ENCODE results near the gene AKNA.
A peak's percentile ranks its signal among the peaks of the same experiment; 100 is the strongest.

AKNA gene

DNA sequence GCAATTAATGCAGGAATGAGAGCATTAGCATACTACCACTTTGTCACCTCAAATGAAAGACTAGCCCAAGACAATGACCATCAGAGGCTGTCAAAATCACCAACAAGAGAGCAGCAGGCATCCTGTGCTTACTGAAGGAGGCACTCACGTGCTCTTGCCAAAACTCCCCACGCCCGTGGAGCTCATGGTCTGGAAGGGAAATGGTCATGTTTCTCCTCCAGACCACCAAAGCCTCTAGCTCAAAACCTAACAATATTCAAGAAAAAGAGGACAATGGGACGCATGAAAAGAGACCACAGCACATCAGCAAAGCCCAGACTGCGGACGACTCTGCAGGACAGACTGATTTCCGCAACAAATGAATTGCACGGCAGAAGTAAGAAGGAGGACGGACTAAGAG, 12.8 kb downstream of the AKNA start:
- DNase-seq (ENCODE audit: low read depth), result no peak

- no peak for DNase-seq (ENCODE audit: low read depth)
Measured at GRCh38 chr9:114373960-114374730, 13.6 kb downstream of the AKNA start.

DNA sequence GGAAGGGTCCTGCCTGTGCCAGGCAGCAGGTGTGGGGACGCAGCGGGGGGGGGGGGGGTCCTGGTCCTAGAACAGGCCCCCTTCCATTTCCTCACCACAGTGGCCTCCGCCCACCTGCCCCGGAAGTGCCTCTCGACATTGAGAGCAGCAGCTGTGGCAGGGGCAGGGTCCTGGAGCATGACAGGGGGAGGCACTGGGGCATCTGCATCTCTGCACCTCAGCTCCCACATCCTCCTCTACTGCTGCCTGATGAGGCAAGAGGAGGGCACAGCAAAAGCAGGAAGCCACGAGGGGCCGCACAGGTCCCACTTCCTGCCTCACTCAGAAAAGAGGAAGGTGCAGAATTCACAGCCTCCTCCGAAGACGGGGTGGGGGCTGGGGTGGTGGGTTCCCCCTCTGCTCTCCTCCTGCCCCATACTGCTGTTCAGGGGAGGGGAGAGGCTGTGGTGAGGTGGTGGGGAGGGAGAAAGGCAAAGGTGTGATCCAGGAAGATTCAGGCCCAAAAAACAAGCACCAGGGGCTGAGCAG, 14.8 kb downstream of the AKNA start:
- DNase-seq (ENCODE audit: low read depth), result no peak

DNA sequence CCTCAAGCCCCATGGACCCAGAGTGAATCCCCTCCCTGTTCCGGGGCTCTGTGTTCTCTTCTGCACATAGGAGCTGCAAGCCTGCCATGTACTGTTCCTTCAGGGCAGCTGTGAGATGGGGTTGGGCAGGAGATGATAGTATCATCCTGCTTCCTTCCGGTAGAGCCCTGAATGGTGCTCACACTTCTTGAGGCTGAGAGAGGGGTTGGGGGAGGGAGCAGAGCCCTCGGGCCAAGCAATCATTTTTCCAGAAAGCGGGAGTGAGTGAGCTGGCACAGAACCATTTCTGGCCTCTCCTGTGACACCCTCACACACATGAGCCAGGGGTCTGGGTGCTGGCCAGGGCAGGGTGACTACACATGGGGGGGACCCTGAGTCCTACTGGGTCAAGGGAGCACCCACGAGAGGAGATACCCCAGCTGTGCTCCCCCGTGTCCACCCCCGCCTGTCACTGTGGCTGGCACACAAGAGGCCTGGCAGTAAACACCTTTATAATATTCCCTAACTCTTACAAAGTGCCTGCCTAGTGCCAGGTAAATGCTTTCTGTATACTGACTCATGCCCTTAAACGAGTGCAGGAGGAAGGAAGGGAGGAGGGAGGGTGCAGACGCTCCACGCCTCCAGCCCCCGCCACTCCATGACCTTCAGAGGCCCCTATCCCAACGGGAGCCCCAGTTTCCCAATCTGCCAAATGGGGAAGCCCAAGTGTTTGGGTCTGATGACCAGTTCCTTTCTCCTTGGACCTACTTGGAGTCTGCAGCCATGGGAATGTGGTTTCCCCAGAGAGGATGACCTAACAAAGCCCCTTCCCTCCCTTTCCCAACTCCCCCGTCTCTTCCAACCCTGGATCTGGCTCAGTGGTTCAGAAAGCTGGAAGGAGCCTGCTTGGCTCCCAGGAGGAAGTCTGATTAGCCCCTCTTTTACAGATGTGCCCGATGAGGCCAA, 15.5 kb downstream of the AKNA start:
- DNase-seq (ENCODE audit: low read depth), result no peak

DNA sequence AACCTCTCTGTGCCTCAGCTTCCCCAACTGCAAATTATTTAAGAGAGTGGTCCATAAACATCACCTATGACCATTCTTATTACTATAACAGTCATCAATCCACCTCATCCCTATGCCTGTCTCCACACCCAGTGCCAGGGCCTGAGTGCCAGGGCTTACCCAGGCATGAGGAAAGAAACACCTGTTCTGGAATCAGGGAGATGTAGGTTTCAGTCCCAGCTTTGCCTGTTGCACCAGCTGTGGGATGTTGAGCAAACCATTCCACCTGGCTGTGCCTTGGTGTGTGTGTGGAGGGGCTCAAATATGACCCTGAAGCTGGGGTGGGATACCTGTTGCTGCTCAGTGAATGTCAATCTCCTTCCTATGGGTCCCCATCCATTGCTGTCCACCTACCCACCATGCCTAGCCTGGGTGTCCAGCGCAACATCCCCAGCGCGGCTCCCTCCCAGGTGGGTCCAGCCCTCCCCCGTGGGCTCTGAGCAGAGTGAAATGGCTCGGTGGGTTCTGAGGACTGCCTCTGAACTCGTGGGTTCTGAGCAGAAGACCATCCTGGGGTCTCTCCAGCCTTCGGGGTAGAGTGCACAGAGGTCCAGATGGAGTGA, 16.3 kb downstream of the AKNA start:
- DNase-seq (ENCODE audit: low read depth), result no peak

- DNase-seq (ENCODE audit: low read depth), result no peak
Measured at GRCh38 chr9:114370968-114371320, 16.8 kb downstream of the AKNA start.

DNA sequence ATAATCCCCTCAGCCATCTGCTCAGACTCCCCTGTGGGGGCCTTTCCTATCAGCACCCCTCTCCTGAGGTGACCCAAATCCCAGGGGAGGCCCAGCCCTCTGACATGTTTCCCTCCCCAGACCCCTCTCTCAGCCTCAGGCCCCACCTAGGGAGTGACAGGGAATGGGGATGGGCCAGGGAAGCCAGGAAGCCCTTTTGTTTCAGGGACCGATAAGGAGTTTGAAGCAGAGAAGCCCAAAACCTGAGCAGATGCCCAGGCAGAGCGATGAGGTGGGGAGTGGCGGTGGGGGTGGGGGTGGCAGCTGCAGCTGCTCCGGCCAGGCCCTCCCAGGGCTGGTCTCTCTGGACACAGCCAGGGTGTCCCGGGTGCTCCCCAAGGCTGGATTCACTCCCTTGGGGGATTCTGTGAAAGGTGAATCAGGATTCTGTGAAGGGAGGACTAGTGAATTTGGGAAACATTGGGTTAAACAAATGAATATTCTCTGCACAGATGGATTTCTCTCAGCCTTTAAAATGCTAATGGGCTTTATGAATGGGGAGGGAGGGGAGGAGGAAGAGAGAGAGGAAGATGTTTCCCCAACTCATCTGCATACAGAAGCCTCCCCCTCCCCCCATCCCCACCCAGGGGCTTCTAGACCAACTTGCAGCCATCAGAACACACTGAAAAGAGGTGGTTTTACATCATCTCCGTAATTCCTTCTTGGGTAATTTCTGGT, 17.4 kb downstream of the AKNA start:
- no peak for DNase-seq (ENCODE audit: low read depth)

- DNase-seq (ENCODE audit: low read depth), result no peak
Measured at GRCh38 chr9:114369216-114370130, 18.3 kb downstream of the AKNA start.

DNA sequence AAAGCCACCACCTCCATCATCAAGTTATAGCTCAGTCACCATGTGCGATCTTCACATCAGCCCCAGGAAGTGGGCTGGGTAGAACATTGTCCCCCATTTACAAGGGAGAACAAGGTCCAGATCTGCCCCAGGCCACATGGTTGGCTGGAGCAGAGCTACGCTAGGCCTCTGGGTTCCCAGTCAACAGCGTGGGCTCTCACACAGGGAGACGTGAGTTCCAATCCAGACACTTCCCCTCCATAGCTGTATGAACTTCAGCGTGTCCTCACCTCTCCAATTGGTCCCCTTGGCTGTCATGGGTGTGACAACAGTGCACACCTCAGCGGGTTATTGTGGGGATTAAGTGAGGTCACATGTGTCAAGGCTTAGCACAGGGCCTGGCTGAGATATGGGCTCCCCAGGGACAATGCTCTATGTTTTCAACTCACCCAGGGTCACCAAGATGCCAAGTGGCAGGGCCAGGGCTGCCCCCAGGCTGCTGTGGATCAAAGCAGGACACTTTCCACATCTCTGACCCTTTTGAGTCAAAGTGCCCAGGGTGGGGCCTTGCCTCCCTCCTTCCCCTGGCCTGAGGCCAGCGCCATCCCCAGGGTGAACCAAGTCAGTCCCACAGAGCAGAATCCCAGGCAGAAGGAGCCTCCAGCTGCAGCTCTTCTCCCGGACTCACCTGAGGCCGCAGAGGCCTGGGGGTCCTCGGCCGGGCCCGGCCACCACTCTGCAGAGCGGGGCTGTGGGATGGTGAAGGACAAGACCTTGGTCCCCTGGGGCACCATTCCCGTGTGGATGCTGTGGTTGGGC, 19.8 kb downstream of the AKNA start:
- no peak for DNase-seq (ENCODE audit: low read depth)

DNA sequence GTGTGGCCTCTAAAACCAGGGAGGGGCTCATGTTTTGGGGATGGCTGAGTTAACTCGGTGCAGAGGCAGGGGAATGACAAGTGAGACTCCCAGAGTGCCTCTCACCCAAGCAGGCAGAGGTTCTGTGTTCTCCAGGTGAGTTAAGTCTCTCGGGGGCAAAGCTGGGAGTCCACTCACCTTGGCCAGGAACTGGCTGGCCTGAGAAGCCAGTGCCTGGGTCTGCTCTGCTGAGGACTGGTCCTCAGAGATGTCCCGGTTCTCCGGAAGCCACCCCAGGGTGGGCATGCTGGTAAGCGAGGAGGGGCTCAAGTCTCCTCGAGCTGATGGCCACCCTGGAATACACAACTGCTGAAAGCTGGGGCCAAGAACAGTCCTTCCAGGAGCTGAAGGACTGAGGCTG, 20.4 kb downstream of the AKNA start:
- no peak for DNase-seq (ENCODE audit: low read depth)

DNA sequence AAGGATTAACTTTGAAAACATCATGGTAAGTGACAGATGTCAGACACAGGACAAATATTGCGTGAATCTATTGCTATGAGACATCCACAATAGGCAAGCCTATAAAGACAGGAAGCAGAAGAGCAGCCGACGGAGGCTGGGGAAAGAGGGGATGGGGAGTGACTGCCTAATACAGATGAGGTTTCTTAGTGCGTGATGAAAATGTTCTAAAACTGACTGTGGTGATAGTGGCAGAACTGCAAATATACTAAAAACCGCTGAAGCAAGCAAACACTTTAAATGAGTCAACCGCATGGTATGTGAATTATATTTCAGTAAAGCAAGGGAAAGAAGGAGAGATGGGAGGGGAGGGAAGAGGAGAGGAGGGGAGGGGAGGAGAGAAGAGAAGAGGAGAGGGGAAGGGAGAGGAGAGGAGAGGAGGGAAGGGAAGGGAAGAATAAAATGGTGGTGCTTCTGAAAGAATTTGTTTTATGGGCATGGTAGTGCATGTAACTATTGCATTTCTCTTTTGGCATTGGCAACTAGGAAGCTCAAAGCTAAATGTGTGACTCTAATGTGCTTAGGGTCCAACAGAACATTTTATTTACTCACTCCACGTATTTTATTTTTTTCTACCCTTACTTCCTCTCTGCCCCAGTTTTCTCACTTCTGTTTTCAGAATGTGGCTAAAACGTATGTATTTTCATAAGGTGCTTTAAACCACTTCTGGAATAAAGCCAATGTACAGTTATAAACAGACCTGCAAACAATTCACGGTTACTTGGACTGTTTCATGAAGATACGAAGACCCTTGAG, 21.3 kb downstream of the AKNA start:
- DNase-seq (ENCODE audit: low read depth), result peak; percentile 71

DNA sequence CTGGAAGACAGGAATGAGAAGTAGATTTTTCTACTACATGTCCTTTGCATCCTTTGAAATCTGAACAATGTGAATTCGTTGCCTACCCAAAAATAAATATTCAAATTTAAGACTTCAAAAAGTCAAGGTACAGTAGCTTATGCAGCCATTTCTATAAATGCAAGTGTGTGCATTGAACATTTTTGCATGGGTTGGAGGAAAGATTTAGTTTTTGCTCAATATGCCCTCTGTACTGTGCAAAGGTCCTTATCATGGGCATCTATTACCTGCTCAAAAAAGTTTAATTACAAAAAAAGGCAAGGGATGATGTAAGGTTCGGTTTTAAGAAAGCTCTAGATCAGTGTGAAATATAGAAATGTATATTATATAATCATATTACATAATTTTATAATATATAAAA, 22.6 kb downstream of the AKNA start:
- DNase-seq (ENCODE audit: low read depth), result no peak

- DNase-seq (ENCODE audit: low read depth), result peak; percentile 72
Measured at GRCh38 chr9:114364134-114365041, 23.4 kb downstream of the AKNA start.

DNA sequence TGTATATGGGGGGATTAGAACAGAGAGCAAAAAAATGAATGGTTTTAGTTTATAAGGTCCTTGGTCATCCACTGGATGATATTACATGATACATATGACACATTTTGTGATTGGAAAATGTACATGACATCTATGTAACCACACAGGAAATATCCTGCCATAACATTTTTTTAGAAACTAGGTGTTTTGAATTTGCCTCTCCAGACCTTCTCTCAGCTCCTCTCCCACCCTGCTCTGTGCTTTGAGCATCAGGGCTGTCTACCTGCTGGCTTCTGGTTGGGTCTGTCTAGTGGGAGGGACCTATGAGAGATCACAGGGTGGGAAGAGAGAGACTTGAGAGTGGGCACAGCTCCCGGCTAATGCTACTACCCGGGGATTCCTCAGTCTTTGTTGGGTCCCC, 24.4 kb downstream of the AKNA start:
- no peak for DNase-seq (ENCODE audit: low read depth)

GRCh38 chr9:114362394-114362793, 25.4 kb downstream of the AKNA start:
- DNase-seq (ENCODE audit: low read depth), result no peak

- DNase-seq (ENCODE audit: low read depth), result no peak
Measured at GRCh38 chr9:114361542-114361941, 26.2 kb downstream of the AKNA start.

DNA sequence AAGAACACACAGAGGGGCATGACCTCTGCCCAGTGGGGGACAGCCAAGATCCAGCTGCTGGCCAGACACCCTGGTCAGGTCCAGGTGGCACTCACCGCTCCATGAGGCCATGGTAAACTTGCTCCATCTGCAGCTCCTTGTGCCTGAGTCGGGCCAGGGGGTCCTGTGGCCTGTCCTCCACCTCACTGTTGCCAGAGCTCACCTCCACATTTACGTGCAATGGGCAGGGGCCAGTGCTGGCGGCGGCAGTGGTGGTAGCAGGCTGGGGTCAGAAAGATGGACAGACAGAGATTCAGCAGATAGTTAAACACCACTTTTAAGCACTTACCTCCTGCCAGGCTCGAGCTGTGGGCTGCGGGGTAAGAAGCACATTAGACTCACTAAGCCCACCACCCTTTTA, 28.0 kb downstream of the AKNA start:
- no peak for DNase-seq (ENCODE audit: low read depth)

- DNase-seq (ENCODE audit: low read depth), result no peak
Measured at GRCh38 chr9:114357911-114358328, 29.9 kb downstream of the AKNA start.

Measured in non-pigmented ciliary epithelial cell (primary cell).